GM23248 (cell line): Measurements from ENCODE around the gene UVRAG.

Experiments
- EZH2 ChIP-seq: fragments of 200-600 bp; sonication (generic); IDR thresholded peaks from 2 replicates; pipeline ENCODE4 v1.6.1; 2018; ENCODE audit warnings: antibody characterized with exemption, mild to moderate bottlenecking; ENCODE audit not compliant: insufficient read depth, poor library complexity, severe bottlenecking
- EZH2phosphoT487 ChIP-seq: fragments of 200-600 bp; sonication (generic); IDR thresholded peaks from 2 replicates; pipeline ENCODE4 v1.6.1; 2018; ENCODE audit warnings: antibody characterized with exemption, moderate library complexity, mild to moderate bottlenecking, low read depth; ENCODE audit not compliant: insufficient read depth

- TF ChIP-seq EZH2phosphoT487: no peak
- TF ChIP-seq EZH2: no peak
Observed at GRCh38 chr11:75781831-75782230, 33.2 kb upstream of the UVRAG start.
